HL-60 (cell line): Measurements from ENCODE around the gene CLSTN1.

Experiments
- CTCF ChIP-seq: IDR thresholded peaks from one replicate; pipeline ENCODE4 v1.5.1; 2011; ENCODE audit warnings: low read length, control low read depth, inconsistent platforms; ENCODE audit not compliant: insufficient read depth
- POLR2AphosphoS5 ChIP-seq: IDR thresholded peaks from 2 replicates; pipeline ENCODE4 v1.6.1; 2012; ENCODE audit warnings: low read depth
- REST ChIP-seq: IDR thresholded peaks from 2 replicates; pipeline ENCODE4 v1.6.1; 2012; ENCODE audit warnings: low read depth; ENCODE audit not compliant: insufficient replicate concordance
- SPI1 ChIP-seq: IDR thresholded peaks from 2 replicates; pipeline ENCODE4 v1.6.1; 2012; ENCODE audit warnings: low read depth, mild to moderate bottlenecking, borderline replicate concordance

GRCh38 chr1:9778905-9779304 lies 44.9 kb downstream of the CLSTN1 start:
- TF ChIP-seq CTCF = no peak
- TF ChIP-seq POLR2AphosphoS5 = no peak
- no peak for TF ChIP-seq REST
- TF ChIP-seq SPI1 = no peak
